ENCODE results near the gene SMC6. TPM values are rescaled to one million over a fixed set of nuclear protein-coding genes. Genes with fewer than 3 reads are reported as not detected.

The SMC6 gene
- polyA plus RNA-seq, 1 of the 3 experiments (the other 2 are of a cell fraction) = 6.5 TPM

DNA sequence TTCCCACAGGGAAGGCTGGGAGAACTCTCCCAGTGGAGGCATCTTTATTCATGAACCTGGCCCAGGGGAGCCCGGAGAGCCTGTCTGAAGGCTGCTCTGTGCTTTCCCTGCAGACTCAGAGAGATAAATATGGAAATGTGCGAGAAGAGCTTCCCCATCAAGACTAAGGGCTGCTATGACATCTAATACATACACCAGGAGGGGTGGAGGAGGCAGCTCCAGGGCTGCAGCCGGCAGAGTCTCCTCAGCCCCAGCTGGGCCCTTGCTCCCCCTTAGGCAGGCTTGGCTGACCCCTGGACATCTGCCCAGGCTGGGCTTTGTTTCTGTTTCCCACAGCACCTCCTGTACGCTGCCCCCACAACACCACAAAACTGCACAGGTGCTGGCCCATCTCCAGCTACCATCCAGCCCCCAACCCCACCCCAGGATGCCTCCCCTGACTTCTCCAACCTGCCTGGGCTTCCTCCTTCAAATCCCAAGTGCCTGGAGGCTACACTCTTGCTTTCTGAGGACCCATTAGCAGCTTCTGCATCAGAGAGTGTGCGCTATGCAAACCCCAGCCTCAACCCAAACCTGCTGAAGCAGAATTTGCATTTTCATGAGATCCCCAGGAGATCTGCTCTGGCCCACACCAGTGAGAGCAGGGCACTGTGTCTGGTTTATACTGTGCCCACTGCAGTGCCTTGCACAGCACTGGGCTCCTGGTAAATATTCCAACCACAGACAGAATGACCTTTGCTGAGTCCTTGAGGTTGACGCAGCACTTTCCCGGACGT lies 116.3 kb downstream of the SMC6 start:
- POLR2A ChIA-PET = no interaction called here
- 83% methylated on average over 8 of the region's 8 CpGs for WGBS (ENCODE audit: low lambda C conversion rate)

More for the DNA sequence above, 116.3 kb downstream of the SMC6 start:
- no peaks in the 10 kb centered on the region for H3K36me3 ChIP-seq (replicated peaks in 1 of 2; ENCODE audit: control insufficient read depth in 1 of 2, insufficient read depth in 2 of 2, low read length in 1 of 2)
- no peak overlapping the region for H3K27ac ChIP-seq (ENCODE audit: low read depth in 2 of 2, low read length in 1 of 2)
- H2AFZ ChIP-seq (ENCODE audit: low read depth) = no peak overlapping the region
- H3K27me3 ChIP-seq (ENCODE audit: insufficient read depth) = no peaks in the 10 kb centered on the region
- TF ChIP-seq FOXM1 (IDR thresholded peaks at IDR 0.05; ENCODE audit: low read depth) = no peak
- no peak for TF ChIP-seq JUND (IDR thresholded peaks at IDR 0.05)
- no peak for TF ChIP-seq YY1 (IDR thresholded peaks at IDR 0.05; ENCODE audit: low read depth)
- TF ChIP-seq RAD21 (IDR thresholded peaks at IDR 0.05; ENCODE audit: low read length) = no peak
- no peak for TF ChIP-seq GABPA (IDR thresholded peaks at IDR 0.05; ENCODE audit: low read depth)
- no peak for TF ChIP-seq CHD2 (IDR thresholded peaks at IDR 0.05; ENCODE audit: low read length, partially characterized antibody)
- no peak for TF ChIP-seq FOSL2 (IDR thresholded peaks at IDR 0.05; ENCODE audit: borderline replicate concordance, low read depth)
- no peak for TF ChIP-seq TEAD4 (IDR thresholded peaks at IDR 0.05; ENCODE audit: borderline replicate concordance, insufficient read depth)
- TF ChIP-seq EP300 (IDR thresholded peaks at IDR 0.05; ENCODE audit: borderline replicate concordance in 1 of 2, low read depth in 1 of 2, low read length in 1 of 2) = no peak
- no peak for TF ChIP-seq RCOR1 (IDR thresholded peaks at IDR 0.05; ENCODE audit: low read length)
- TF ChIP-seq, protein P1, sequence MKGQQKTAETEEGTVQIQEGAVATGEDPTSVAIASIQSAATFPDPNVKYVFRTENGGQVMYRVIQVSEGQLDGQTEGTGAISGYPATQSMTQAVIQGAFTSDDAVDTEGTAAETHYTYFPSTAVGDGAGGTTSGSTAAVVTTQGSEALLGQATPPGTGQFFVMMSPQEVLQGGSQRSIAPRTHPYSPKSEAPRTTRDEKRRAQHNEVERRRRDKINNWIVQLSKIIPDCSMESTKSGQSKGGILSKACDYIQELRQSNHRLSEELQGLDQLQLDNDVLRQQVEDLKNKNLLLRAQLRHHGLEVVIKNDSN (IDR thresholded peaks at IDR 0.05; ENCODE audit: borderline replicate concordance, low read depth) = no peak
- no peak for TF ChIP-seq EZH2phosphoT487 (IDR thresholded peaks at IDR 0.05; ENCODE audit: borderline replicate concordance, low read depth)
- TF ChIP-seq, protein P2, sequence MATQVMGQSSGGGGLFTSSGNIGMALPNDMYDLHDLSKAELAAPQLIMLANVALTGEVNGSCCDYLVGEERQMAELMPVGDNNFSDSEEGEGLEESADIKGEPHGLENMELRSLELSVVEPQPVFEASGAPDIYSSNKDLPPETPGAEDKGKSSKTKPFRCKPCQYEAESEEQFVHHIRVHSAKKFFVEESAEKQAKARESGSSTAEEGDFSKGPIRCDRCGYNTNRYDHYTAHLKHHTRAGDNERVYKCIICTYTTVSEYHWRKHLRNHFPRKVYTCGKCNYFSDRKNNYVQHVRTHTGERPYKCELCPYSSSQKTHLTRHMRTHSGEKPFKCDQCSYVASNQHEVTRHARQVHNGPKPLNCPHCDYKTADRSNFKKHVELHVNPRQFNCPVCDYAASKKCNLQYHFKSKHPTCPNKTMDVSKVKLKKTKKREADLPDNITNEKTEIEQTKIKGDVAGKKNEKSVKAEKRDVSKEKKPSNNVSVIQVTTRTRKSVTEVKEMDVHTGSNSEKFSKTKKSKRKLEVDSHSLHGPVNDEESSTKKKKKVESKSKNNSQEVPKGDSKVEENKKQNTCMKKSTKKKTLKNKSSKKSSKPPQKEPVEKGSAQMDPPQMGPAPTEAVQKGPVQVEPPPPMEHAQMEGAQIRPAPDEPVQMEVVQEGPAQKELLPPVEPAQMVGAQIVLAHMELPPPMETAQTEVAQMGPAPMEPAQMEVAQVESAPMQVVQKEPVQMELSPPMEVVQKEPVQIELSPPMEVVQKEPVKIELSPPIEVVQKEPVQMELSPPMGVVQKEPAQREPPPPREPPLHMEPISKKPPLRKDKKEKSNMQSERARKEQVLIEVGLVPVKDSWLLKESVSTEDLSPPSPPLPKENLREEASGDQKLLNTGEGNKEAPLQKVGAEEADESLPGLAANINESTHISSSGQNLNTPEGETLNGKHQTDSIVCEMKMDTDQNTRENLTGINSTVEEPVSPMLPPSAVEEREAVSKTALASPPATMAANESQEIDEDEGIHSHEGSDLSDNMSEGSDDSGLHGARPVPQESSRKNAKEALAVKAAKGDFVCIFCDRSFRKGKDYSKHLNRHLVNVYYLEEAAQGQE (IDR thresholded peaks at IDR 0.05; ENCODE audit: low read depth, low read length) = no peak
- TF ChIP-seq, protein P3, sequence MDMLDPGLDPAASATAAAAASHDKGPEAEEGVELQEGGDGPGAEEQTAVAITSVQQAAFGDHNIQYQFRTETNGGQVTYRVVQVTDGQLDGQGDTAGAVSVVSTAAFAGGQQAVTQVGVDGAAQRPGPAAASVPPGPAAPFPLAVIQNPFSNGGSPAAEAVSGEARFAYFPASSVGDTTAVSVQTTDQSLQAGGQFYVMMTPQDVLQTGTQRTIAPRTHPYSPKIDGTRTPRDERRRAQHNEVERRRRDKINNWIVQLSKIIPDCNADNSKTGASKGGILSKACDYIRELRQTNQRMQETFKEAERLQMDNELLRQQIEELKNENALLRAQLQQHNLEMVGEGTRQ (IDR thresholded peaks at IDR 0.05; ENCODE audit: borderline replicate concordance, low read depth, low read length) = no peak
- TF ChIP-seq TAF1 (IDR thresholded peaks at IDR 0.05; ENCODE audit: borderline replicate concordance, low read depth, low read length) = no peak
- no peak for TF ChIP-seq FOXJ3 (CRISPR knock-in tag; IDR thresholded peaks at IDR 0.05)
- TF ChIP-seq, protein P4, sequence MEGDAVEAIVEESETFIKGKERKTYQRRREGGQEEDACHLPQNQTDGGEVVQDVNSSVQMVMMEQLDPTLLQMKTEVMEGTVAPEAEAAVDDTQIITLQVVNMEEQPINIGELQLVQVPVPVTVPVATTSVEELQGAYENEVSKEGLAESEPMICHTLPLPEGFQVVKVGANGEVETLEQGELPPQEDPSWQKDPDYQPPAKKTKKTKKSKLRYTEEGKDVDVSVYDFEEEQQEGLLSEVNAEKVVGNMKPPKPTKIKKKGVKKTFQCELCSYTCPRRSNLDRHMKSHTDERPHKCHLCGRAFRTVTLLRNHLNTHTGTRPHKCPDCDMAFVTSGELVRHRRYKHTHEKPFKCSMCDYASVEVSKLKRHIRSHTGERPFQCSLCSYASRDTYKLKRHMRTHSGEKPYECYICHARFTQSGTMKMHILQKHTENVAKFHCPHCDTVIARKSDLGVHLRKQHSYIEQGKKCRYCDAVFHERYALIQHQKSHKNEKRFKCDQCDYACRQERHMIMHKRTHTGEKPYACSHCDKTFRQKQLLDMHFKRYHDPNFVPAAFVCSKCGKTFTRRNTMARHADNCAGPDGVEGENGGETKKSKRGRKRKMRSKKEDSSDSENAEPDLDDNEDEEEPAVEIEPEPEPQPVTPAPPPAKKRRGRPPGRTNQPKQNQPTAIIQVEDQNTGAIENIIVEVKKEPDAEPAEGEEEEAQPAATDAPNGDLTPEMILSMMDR (IDR thresholded peaks at IDR 0.05) = no peak
- no peak for TF ChIP-seq TCF12 (IDR thresholded peaks at IDR 0.05)
- TF ChIP-seq, protein P5, sequence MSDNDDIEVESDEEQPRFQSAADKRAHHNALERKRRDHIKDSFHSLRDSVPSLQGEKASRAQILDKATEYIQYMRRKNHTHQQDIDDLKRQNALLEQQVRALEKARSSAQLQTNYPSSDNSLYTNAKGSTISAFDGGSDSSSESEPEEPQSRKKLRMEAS (IDR thresholded peaks at IDR 0.05; ENCODE audit: low read depth) = no peak
- peaks cover 0 to 4% of the 10 kb centered on the region in 2 experiments; a peak in 1 of 4 replicates for H3K4me1 ChIP-seq (ENCODE audit: control insufficient read depth in 1 of 2, insufficient read depth in 2 of 2, low read depth in 1 of 2, low read length in 1 of 2)
- CTCF ChIA-PET = interaction anchor here (1.1 to 6.2 kb wide), 5 partner anchors 9 to 33 kb away, joined by 3 to 60 read pairs (median 7); no protein-coding TSS in a partner anchor
- no peak overlapping the region for H3K4me3 ChIP-seq (ENCODE audit: low read depth in 2 of 2, low read length in 1 of 2)
- H4K20me1 ChIP-seq (ENCODE audit: insufficient read depth) = no peaks in the 10 kb centered on the region
- H3K79me2 ChIP-seq (ENCODE audit: insufficient read depth) = no peaks in the 10 kb centered on the region
- H3K9me2 ChIP-seq = no peaks in the 10 kb centered on the region
- DNase-seq = peak; percentile 32
- H3K9ac ChIP-seq = no peak overlapping the region
- H3K4me2 ChIP-seq = no peak overlapping the region
- H3K9me3 ChIP-seq = no peaks in the 10 kb centered on the region
- no peaks in the 10 kb centered on the region for H3F3A ChIP-seq (replicated peaks; ENCODE audit: insufficient read depth)
